Ramos (cell line): ENCODE measurements around the gene PHLDB3.
"Not testable (repeated sequence)": the region's sequence is repeated elsewhere in the genome, so short reads cannot be mapped to it uniquely, and the experiment has no call there.

Experiments
- in situ Hi-C: fragments of 300-500 bp; cut with MboI; formaldehyde crosslinking; loops from one replicate; pipeline ENCODE4 v1.14.3; 2022; ENCODE audit warnings: low sequenced_read_pairs; ENCODE audit not compliant: unreplicated experiment

Gene PHLDB3

GRCh38 chr19:43447655-43448054, 56.9 kb downstream of the PHLDB3 start:
- in situ Hi-C loops = loop anchor here (5.0 kb wide), 1 partner anchor 70 kb away; no protein-coding TSS in a partner anchor

DNA sequence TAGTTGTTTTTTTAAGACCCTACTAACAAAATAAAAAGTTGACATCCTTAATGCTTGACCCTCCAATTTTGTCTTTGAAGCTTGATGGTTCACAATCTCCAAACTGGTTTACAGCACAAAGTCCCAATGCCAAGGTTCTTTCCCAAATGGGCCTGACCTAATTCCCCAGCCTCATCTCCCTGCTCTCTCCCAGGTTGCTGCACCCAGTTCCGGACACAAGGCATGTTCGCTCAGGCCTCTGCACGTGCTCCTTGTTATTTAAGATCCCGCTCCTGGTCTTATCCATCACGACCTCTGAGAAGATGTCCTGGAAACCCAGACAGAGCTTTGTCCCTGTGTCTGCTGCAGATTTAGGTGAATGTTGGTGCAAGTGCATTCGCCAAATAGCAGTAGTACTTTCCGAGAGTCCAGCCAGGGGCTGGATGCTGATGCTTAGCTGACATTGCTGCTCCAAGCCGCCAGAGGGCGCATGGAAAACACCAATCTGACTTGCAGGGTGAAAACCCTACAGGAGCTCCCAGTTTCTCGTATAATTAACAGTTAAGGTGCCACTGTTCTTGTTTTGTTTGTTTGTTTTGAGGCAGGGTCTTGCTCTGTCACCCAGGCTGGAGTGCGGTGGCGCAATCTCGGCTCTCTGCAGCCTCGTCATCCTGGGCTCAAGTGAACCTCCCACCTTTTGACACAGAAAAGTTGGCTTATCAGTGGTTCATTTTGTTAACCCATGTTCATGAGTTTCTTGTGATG, 57.6 kb downstream of the PHLDB3 start:
- in situ Hi-C loops = loop anchor here (5.0 kb wide), 1 partner anchor 70 kb away; no protein-coding TSS in a partner anchor

DNA sequence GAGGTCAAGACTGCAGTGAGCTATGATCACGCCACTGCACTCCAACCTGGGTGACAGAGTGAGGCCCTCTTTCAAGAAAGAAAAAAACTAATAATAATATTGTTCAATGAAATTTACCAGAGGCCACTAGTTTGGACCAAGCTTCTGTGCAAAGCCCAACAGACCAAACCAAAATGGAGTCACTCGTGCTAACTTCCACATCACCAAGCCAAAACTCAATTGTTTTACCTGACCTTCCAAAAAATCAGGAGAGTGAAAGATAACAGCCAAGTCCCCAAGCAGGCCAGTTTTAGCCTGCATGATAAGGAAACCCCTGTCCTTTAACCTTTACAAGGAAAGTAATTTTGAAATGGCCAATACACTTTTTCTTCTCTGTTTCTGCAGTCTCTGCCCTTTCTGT, 59.1 kb downstream of the PHLDB3 start:
- in situ Hi-C loops = loop anchor here (5.0 kb wide), 1 partner anchor 72 kb away; no protein-coding TSS in a partner anchor

- in situ Hi-C loops = loop anchor here (5.0 kb wide), 1 partner anchor 73 kb away; no protein-coding TSS in a partner anchor
These were observed 59.8 kb downstream of the PHLDB3 start for GRCh38 chr19:43444531-43445287.

DNA sequence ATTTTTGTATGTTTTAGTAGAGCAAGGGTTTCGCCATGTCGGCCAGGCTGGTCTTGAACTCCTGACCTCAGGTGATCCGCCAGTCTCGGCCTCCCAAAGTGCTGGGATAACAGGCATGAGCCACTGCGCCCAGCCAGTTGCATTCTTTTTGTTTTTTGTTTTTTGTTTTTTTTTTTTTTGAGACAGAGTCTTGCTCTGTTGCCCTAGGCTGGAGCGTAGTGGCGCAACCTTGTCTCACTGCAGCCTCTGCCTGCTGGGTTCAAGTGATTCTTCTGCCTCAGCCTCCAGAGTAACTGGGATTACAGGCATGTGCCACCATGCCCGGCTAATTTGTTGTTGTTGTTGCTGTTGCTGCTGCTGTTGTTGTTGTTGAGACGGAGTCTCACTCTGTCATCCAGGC, 60.5 kb downstream of the PHLDB3 start:
- in situ Hi-C loops = not testable (repeated sequence)

GRCh38 chr19:43441716-43442115, 62.8 kb downstream of the PHLDB3 start:
- in situ Hi-C loops = no loop called here

- in situ Hi-C loops = no loop called here
These were observed 64.9 kb downstream of the PHLDB3 start for GRCh38 chr19:43439709-43440063.

DNA sequence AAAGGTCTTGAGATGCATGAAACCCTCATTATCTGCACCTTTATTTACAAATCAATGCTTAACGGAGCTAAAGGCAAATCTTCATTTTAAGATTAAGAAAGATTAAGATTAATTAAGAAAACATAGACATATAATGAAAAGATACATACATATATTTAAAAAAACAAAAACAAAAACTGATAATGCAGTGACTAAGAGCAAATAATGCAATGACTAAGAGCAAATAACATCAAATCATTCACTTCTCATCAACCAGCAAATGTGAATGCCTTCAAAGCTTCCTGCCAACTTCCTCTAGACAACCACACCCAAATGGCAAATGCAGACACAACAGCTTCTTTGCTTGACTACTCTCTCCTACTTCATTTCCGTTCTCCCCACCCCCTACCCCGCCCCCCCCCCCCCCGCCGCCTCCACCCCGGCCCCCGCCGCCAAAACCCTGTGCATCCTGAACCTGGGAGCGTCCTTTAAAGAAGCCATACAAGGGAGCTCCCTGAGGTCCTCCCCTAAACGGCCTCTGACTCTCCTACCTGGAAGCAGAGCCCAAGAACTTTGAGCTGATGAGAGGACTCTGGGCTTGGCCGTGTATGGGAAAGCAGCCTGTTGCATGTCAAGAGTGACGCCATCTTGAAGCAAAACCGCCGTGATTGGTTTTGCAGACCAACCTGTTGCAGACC, 65.4 kb downstream of the PHLDB3 start:
- in situ Hi-C loops = no loop called here

DNA sequence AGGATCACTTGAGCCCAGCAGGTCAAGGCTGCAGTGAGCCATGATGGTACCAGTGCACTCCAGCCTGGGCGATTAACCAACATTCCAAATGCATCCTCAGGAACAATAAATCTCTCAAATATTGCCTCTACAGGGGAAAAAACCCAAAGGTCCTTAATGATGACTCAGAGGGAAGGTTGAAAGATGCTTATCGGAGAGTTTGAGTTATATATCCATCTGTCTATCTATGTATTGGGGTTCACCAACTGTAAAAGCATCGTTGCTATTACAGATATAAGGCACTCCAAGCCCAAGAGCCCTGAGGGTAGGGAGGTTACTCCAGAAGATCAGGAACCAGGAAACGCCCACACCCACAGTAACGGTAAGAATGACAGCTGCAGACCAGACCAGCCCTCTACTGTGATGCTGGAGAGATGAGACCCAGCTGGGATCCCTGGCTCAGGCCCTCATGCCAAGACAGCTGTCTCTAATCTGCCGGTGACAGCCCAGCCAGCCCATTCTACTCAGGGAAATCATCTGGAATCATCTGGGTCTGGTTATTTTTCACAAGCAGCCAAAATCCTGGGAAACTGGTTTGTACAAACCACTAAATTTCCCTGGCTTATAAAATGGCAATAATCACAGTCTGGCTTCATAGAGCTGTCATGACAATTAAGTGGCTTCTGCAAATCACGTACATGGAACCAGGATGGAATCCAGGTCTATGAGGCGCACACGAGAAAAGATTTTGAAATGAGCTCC, 66.1 kb downstream of the PHLDB3 start:
- in situ Hi-C loops = no loop called here

DNA sequence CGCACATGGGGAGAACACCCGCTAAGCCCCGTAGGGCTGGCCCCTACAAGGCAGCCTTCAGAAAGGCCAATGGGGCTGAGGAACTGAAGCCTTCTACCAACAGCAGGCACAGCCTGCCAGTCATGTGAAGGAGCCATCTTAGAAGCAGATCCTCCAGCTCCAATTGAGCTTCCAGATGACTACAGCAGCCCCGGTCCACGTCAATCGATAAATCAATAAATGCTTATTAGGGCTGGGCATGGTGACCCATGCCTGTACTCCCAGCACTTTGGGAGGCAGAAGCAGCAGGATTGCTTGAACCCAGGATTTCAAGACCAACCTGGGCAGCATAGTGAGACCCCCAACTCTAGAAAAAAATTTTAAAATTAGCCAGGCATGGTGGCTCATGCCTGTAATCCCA, 66.8 kb downstream of the PHLDB3 start:
- in situ Hi-C loops = no loop called here

DNA sequence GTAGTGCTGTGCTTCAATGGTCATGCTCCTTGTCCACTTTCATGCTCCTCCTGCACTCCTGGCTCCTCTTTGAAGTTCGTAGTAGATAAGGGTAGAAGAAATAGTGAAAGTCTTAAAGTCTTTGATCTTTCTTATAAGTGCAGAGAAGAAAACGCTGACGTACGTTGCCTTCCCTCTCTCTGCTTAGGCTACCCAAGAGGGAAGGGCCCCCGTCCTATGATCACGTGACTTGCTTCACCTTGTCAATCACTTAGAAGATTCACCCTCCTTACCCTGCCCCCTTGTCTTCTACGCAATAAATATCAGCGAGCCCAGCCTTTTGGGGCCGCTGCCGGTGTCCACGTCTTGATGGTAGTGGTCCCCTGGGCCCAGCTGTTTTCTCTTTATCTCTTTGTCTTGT, 67.3 kb downstream of the PHLDB3 start:
- in situ Hi-C loops = not testable (repeated sequence)

DNA sequence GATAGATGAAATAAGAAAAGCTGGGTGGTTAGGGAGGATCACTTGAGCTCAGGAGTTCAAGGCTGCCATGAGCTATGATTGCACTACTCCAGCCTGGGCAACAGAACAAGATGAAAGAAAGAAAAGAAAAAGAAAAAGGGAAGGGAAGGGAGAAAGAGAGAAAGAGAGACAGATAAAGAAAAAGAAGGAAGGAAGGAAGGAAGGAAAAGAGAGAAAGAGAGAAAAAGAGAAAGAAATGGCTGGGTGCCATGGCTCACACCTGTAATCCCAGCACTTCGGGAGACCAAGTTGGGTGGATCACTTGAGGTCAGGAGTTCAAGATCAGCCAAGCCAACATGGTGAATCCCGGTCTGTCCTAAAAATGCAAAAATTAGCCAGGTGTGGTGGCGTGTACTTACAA, 68.8 kb downstream of the PHLDB3 start:
- in situ Hi-C loops = no loop called here

DNA sequence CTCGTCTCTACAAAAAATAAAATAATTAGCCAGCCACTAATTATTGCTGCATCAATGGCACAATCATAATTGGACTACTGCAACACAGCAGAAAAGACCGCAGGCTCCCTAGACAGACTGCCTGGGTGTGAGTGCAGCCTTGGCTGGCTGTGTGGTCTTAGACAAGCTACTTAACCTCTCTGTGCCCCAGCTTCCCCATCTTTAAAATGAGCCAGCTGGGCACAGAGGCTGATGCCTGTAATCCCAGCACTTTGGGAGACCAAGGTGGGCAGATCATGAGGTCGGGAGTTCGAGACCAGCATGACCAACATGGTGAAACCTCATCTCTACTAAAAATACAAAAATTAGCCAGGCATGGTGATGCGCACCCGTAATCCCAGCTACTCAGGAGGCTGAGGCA, 70.9 kb downstream of the PHLDB3 start:
- in situ Hi-C loops = no loop called here

DNA sequence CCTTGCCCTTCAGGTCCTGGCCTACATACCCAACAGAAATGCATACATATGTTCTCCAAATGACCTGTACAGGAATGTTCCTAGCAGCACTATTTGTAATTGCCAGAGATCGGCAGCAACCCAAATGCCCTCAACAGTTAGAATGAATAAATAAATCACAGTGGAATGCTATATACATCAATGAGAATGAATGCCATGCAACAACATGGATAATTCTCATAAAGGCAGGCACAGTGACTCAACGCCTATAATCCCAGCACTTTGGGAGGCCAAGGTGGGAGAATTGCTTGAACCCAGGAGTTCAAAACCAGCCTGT, 71.2 kb downstream of the PHLDB3 start:
- in situ Hi-C loops = no loop called here

GRCh38 chr19:43430976-43431375, 73.6 kb downstream of the PHLDB3 start:
- in situ Hi-C loops = no loop called here

DNA sequence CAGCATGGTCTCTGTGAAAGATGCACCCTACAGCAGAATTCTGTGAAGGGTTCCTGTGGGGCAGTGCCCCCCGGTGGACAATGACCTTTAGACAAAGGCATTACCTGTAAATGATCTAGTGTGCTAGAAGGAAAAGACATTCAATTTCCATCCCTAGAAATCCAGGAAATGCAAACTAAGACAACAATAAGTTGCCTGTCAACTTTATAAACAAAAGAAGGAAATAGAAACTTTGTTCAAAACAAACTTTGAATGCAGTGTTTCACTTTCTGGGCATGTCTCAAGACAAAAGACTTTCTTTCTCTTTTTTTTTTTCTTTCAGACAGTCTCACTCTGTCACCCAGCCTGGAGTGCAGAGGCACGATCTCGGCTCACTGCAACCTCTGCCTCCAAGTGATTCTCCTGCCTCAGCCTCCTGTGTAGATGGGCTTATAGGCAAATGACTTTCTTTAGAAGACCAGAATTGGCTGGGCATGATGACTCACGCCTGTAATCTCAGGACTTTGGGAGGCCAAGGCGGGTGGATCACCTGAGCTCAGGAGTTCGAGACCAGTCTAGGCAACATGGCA, 74.3 kb downstream of the PHLDB3 start:
- in situ Hi-C loops = no loop called here

DNA sequence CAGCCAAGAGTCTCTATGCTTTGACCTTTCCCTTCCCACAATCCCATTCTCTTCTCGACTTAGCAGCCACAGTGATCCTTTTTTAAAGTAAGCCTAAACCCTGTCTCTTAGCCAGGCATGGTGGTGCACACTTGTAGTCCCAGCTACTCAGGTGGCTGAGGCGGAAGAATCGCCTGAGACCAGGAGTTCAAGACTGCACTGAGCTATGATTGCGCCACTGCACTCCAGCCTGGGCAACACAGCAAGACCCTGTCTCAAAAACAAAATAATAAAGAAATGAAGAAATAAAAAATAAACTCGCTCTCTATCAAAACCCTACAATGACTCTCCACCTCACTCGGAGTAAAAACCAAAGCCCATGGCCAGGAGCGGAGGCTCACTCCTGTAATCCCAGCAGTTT, 75.2 kb downstream of the PHLDB3 start:
- in situ Hi-C loops = no loop called here

GRCh38 chr19:43425567-43426392, 78.8 kb downstream of the PHLDB3 start:
- in situ Hi-C loops = no loop called here
